Measurements from ENCODE around the gene SH2D1B. TPM values are rescaled to one million over a fixed set of nuclear protein-coding genes. Genes with fewer than 3 reads are reported as not detected.

Gene SH2D1B
- total and polyA plus RNA-seq, 7 experiments from 2014 or later = 0.22 to 16.9 (median 1.7) TPM; not detected in 3

- ChIA-PET POLR2A (no interaction called here), CTCF (no interaction called here)
- no peak overlapping the region for H3K4me3 ChIP-seq (ENCODE audit: low read length)
- DNase-seq (no peak), ATAC-seq (no peak)
- H3K4me3 Mint-ChIP-seq = no peak overlapping the region
- no peaks in the 10 kb centered on the region for H3K4me1 ChIP-seq (ENCODE audit: control insufficient read depth in 2 of 2, insufficient read depth in 2 of 2, low read length in 2 of 2)
- intact Hi-C loops (cut with micrococcal nuclease) = loop anchor here in 1 of 2 donors (10.0 kb wide), 1 partner anchor 273 kb away; no protein-coding TSS in a partner anchor
- H3K4me1 Mint-ChIP-seq = peaks cover 0 to 2% (median 0%) of the 10 kb centered on the region in 7 donors
- H3K27ac ChIP-seq (ENCODE audit: low read depth, low read length) = no peak overlapping the region
- no peaks in the 10 kb centered on the region for H3K36me3 Mint-ChIP-seq
- H3K27me3 Mint-ChIP-seq = peaks cover 0 to 18% (median 5%) of the 10 kb centered on the region in 5 donors
- H3K27me3 ChIP-seq (ENCODE audit: control insufficient read depth in 2 of 2, insufficient read depth in 2 of 2, low read length in 2 of 2) = no peaks in the 10 kb centered on the region
- no peaks in the 10 kb centered on the region for H3K36me3 ChIP-seq (ENCODE audit: control insufficient read depth in 2 of 3, insufficient read depth in 3 of 3, low read length in 3 of 3)
- no peaks in the 10 kb centered on the region for H3K9me3 Mint-ChIP-seq
- no peak overlapping the region for H3K27ac Mint-ChIP-seq
- H3K9me3 ChIP-seq (ENCODE audit: control insufficient read depth in 2 of 3, low read length in 3 of 3) = no peaks in the 10 kb centered on the region
These were observed 60.6 kb downstream of the SH2D1B start for GRCh38 chr1:162351246-162351842.

- H3K36me3 Mint-ChIP-seq = no peaks in the 10 kb centered on the region
- Histone ChIP-seq H3K36me3 (ENCODE audit: control insufficient read depth in 2 of 3, insufficient read depth in 3 of 3, low read length in 3 of 3) (no peaks in the 10 kb centered on the region), H3K4me1 (ENCODE audit: control insufficient read depth in 2 of 2, insufficient read depth in 2 of 2, low read length in 2 of 2) (no peaks in the 10 kb centered on the region), H3K27me3 (ENCODE audit: control insufficient read depth in 2 of 2, insufficient read depth in 2 of 2, low read length in 2 of 2) (no peaks in the 10 kb centered on the region), H3K4me3 (ENCODE audit: low read length) (no peak overlapping the region), H3K27ac (ENCODE audit: low read depth, low read length) (no peak overlapping the region), H3K9me3 (ENCODE audit: control insufficient read depth in 2 of 3, low read length in 3 of 3) (no peaks in the 10 kb centered on the region)
- intact Hi-C loops (cut with micrococcal nuclease) = loop anchor here in 1 of 2 donors (10.0 kb wide), 1 partner anchor 275 kb away; no protein-coding TSS in a partner anchor
- no peak for ATAC-seq
- H3K4me3 Mint-ChIP-seq = no peak overlapping the region
- DNase-seq = no peak
- no peak overlapping the region for H3K27ac Mint-ChIP-seq
- H3K27me3 Mint-ChIP-seq = peaks cover 0 to 14% (median 5%) of the 10 kb centered on the region in 5 donors
- H3K9me3 Mint-ChIP-seq = no peaks in the 10 kb centered on the region
- ChIA-PET CTCF (no interaction called here), POLR2A (no interaction called here)
- peaks cover 0 to 2% (median 0%) of the 10 kb centered on the region in 7 donors for H3K4me1 Mint-ChIP-seq
These were observed 62.2 kb downstream of the SH2D1B start for GRCh38 chr1:162349635-162350330.

GRCh38 chr1:162347281-162347680 is 64.7 kb downstream of the SH2D1B start:
- H3K4me3 ChIP-seq (ENCODE audit: low read length) = no peak overlapping the region
- H3K27ac ChIP-seq (ENCODE audit: low read depth, low read length) = no peak overlapping the region
- no peaks in the 10 kb centered on the region for H3K36me3 ChIP-seq (ENCODE audit: control insufficient read depth in 2 of 3, insufficient read depth in 3 of 3, low read length in 3 of 3)
- Mint-ChIP-seq H3K4me3 (no peak overlapping the region), H3K4me1 (no peaks in the 10 kb centered on the region), H3K27ac (no peak overlapping the region), H3K36me3 (no peaks in the 10 kb centered on the region), H3K9me3 (no peaks in the 10 kb centered on the region), H3K27me3 (peaks cover 4 to 11% (median 8%) of the 10 kb centered on the region in 5 donors)
- no peaks in the 10 kb centered on the region for H3K4me1 ChIP-seq (ENCODE audit: control insufficient read depth in 2 of 2, insufficient read depth in 2 of 2, low read length in 2 of 2)
- no peaks in the 10 kb centered on the region for H3K9me3 ChIP-seq (ENCODE audit: control insufficient read depth in 2 of 3, low read length in 3 of 3)
- intact Hi-C loops (cut with micrococcal nuclease) = no loop called here
- ATAC-seq = no peak
- H3K27me3 ChIP-seq (ENCODE audit: control insufficient read depth in 2 of 2, insufficient read depth in 2 of 2, low read length in 2 of 2) = no peaks in the 10 kb centered on the region
- CTCF ChIA-PET = no interaction called here
- DNase-seq = no peak
- POLR2A ChIA-PET = no interaction called here

Other genes with a start within 250 kb of the SH2D1B start
- gene SPATA46, start 35.3 kb downstream of the SH2D1B start, total RNA-seq = not detected
- not detected for gene SPATA46, start 35.3 kb downstream of the SH2D1B start, polyA plus RNA-seq
- gene C1orf226, start 30.4 kb downstream of the SH2D1B start, total RNA-seq = under 1 TPM in 1 of 5 experiments, not detected in 4; 0.24 TPM
- gene C1orf226, start 30.4 kb downstream of the SH2D1B start, polyA plus RNA-seq = not detected
- gene UHMK1, start 85.7 kb upstream of the SH2D1B start, total RNA-seq = 10 to 100 TPM; 47.1 to 69.9 (median 66.6) TPM
- gene UHMK1, start 85.7 kb upstream of the SH2D1B start, polyA plus RNA-seq = 10 to 100 TPM; 36.7 to 60.7 TPM
- 10 to 100 TPM; 18.0 to 29.6 (median 22.7) TPM for gene UAP1, start 149.6 kb upstream of the SH2D1B start, total RNA-seq
- gene UAP1, start 149.6 kb upstream of the SH2D1B start, polyA plus RNA-seq = 10 to 100 TPM; 26.0 to 27.7 TPM
- gene DDR2, start 220.3 kb upstream of the SH2D1B start, total RNA-seq = under 1 TPM; 0.24 to 0.44 (median 0.35) TPM
- gene DDR2, start 220.3 kb upstream of the SH2D1B start, polyA plus RNA-seq = not detected

Data from naive thymus-derived CD4-positive, alpha-beta T cell (primary cell).